Dermis lymphatic vessel endothelial cell (primary cell): ENCODE data around the gene AGK. TPM values are rescaled to one million over a fixed set of nuclear protein-coding genes. Genes with fewer than 3 reads are reported as not detected.

Source experiments
- total RNA-seq: library from RNA; depleted of rRNA; stranded (reverse); fragments of >200 nt; gene quantifications from 2 replicates; pipeline ENCODE4 v1.2.1, GENCODE V29; 2014

Gene AGK
- total RNA-seq, result 20.3 and 20.6 TPM in 2 replicates

DNA sequence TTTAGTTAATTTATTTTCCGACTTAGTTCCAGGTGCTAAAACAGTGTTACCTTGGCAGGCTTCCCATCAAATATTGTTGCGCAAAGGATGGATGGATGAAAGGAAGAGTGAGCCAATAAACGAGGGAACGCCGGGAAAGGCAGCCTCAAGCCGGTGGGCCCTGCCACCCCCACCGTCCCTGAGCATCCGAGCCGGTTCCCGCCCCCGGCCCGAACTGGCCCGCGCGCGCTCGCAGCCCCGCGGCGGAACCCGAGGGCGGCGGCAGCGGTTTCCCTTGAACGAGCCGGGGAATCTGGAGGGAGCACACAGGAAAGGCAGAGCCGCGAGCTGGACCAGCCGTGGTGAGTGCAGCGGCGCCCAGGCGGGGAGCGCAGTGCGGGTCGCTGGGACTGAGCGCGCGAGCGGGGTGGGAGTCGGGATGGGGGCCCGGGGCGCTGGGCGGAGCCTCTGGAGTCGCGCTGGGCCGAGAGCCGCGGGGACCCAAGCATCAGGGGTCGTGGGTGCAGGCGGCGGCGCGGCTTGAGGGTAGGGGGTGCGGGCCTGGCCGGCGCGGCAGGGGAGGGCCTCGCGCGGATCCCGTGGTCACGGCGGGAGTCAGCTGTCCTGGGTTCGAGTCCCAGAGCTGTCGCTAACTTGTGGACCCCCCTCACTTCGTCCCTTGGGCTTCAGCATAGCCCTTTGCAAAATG, at the start of gene AGK:
TSS of gene AGK (plus strand) at position 317 of the 688 bp plus-strand sequence. CDS start 4,057 bp downstream, outside the sequence.

GRCh38 chr7:141702047-141702567, 150.9 kb downstream of the AGK start, which contains the start of gene DENND11:
Gene DENND11, minus strand, starts transcription at chr7:141702166. Its CDS starts 13 bp downstream, at chr7:141702153.

Other genes starting within 250 kb of the AGK start
- 81.2 and 129 TPM in 2 replicates for gene DENND11, start 150.8 kb downstream of the AGK start, total RNA-seq
- gene WEE2, start 156.9 kb downstream of the AGK start, total RNA-seq, result under 0.01 and 0.11 TPM in 2 replicates
- gene SSBP1, start 186.9 kb downstream of the AGK start, total RNA-seq, result 99.7 and 156 TPM in 2 replicates
- gene TAS2R3, start 212.7 kb downstream of the AGK start, total RNA-seq, result 0.33 and 0.77 TPM in 2 replicates
- gene TAS2R4, start 225.3 kb downstream of the AGK start, total RNA-seq, result 0.33 and 0.86 TPM in 2 replicates
- gene TAS2R5, start 238.8 kb downstream of the AGK start, total RNA-seq, result 0.11 and 0.52 TPM in 2 replicates